Epithelial cell of proximal tubule (primary cell): ENCODE results near the gene ZCCHC7. TPM values are rescaled to one million over a fixed set of nuclear protein-coding genes. Genes with fewer than 3 reads are reported as not detected.

Experiments used
- DNase-seq: peaks from one replicate; pipeline ENCODE4 v3.0.0-alpha.2; 2011; ENCODE audit warnings: low read depth
- H3K4me3 ChIP-seq: 2 replicates; pipeline ENCODE4 v1.5.1; 2011; ENCODE audit warnings: low read depth, mild to moderate bottlenecking, low read length
- total RNA-seq: library from RNA; depleted of rRNA; stranded (reverse); fragments of >200 nt; gene quantifications from 2 replicates; pipeline ENCODE4 v1.2.3, GENCODE V29; 2015
- TF ChIP-seq, protein P1 (sequence below): conservative IDR thresholded peaks from 2 replicates; pipeline ENCODE4 v1.5.1; 2012; ENCODE audit warnings: low read depth, mild to moderate bottlenecking, low read length

Gene ZCCHC7
- total RNA-seq, 1 donor from 2014 or later = 13.3 TPM

DNA sequence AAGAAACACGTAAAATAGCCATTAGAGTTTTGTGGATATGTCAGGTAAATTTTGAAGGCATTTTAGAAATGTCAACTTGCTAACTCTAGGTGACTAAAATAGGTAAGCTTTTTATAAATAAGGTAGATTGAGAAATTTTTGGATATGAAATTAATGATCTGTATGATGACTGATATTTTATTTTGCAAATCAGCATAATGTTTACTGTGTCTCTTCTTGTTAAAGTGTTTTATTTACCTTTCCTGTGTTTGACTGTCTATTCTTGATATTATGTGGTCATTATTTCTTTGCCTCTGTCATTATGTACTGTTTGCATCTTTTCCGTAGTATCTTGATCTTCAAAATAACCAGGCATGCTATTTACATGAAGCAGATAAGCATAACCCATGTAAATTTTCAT lies 58.4 kb downstream of the ZCCHC7 start:
- no peak overlapping the region for H3K4me3 ChIP-seq
- TF ChIP-seq, protein P1, sequence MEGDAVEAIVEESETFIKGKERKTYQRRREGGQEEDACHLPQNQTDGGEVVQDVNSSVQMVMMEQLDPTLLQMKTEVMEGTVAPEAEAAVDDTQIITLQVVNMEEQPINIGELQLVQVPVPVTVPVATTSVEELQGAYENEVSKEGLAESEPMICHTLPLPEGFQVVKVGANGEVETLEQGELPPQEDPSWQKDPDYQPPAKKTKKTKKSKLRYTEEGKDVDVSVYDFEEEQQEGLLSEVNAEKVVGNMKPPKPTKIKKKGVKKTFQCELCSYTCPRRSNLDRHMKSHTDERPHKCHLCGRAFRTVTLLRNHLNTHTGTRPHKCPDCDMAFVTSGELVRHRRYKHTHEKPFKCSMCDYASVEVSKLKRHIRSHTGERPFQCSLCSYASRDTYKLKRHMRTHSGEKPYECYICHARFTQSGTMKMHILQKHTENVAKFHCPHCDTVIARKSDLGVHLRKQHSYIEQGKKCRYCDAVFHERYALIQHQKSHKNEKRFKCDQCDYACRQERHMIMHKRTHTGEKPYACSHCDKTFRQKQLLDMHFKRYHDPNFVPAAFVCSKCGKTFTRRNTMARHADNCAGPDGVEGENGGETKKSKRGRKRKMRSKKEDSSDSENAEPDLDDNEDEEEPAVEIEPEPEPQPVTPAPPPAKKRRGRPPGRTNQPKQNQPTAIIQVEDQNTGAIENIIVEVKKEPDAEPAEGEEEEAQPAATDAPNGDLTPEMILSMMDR = no peak
- DNase-seq = no peak

DNA sequence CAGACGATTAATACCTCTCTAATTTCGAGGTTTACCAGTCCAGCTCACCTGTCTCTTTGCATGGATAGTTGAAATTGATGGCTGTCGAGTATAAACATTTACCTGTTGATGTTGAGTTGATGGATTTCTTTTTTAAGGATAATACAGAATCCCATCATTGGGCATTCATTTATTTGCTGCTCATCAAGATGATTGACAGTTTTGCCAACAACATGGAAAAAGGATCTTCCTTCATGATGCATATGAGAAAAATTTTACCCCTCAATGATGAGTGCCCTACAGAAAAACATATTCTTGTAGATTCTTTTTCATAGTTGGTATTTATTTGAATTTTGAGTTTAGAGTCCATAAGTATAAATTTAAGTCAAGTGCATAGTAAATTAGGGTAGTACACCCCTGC lies 59.2 kb downstream of the ZCCHC7 start:
- no peak for DNase-seq
- H3K4me3 ChIP-seq = no peak overlapping the region
- TF ChIP-seq, protein P1 = no peak

DNA sequence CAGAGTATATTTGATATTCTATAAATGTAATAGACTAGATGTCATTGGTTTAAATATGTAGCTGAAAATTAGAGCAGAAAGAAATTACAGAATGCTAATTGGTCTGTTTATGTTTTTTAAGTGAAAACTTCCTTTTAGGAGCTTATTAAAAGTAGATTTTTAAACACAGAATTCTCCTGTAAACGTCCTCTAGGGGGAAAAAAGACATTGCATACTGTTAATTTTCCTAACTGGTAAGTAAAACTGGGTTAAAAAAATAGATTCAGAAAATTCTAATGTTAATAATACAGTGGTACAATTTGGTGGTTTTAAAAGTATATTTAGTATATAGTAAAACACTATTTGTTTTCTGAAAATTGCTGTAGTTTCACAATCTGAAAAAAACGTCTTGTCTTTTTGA lies 59.8 kb downstream of the ZCCHC7 start:
- no peak for DNase-seq
- TF ChIP-seq, protein P1 = no peak

DNA sequence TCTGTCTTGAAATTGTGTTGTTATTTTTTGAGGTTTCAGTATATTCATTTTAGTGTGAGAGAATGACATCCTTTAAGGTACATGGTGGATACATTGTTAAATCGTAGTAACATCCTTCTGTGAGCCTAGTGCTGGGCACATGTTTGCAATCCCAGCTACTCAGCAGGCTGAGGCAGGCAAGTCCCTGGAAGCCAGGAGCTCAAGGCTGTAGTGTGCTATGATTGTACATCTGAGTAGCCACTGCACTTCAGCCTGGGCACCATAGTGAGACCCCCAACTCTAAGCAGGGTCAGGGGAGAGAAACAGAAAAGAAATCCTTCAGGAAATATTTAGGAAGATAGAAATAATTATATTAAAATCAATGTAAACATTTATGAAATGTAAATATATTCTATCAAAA lies 62.3 kb downstream of the ZCCHC7 start:
- TF ChIP-seq, protein P1 = no peak
- no peak for DNase-seq
- no peak overlapping the region for H3K4me3 ChIP-seq

More for the DNA sequence above, 59.8 kb downstream of the ZCCHC7 start:
- no peak overlapping the region for H3K4me3 ChIP-seq

DNA sequence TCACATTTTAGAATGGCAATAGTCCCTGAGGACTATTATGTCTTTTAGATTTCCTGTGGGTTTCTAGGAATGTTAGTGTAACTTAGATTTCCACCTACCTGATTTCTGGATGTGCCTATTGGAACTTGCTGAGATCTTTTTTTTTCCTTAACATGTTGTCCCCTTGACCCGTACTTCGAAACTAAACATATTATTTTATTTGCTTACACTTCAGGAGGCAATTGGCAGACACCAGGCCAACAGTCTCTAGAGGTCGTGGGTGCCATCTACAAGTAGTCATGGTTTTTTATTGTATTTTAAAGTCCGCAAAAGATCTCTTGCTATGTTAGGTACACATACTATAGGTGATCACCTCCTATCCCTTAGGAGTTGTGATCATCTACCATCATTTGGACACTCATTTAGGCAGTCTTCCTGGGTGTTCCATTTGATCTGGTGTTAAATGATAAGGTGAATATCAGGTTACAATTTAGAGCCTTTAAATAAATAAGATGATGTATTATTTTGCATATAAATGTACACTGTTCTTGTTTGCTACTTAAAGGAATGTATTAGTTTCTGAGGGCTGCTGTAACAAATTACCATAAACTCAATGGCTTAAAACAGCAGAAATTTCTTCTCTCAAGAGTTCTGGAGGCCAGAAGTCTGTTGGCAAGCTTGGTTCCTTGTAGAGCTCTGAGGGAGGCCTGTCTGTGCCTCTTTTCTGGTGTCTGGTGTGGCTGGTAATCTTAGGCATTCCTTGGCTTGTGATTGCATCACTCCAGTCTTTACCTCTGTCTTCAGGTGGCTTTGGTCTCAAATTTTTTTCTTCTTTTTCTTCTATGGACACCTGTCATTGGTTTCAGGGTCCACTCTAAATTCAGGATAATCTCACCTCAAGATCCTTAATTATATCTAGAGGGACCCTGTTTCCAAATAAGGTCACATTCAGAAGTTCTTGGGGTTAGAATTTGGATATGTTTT lies 64.8 kb downstream of the ZCCHC7 start:
- DNase-seq = no peak
- no peak overlapping the region for H3K4me3 ChIP-seq
- TF ChIP-seq, protein P1 = no peak

DNA sequence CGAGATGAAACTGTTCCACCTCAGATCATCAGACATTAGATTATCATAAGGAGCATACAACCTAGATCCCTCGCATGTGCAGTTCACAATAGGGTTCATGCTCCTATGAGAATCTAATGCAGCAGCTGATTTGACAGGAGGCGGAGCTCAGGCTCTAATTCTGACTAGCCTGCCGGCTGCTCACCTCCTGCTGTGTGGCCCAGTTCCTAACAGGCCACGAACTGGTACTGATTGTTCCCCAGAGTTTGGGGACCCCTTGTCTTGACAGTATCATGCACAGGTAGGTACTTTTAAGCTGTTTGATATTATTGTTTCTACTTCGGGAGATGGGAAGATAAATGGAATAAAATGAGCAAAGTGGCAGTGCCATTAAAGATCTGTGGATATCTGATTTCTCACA lies 66.9 kb downstream of the ZCCHC7 start:
- no peak for DNase-seq
- H3K4me3 ChIP-seq = no peak overlapping the region
- TF ChIP-seq, protein P1 = no peak
